ENCODE measurements around the gene RHOF. TPM values are rescaled to one million over a fixed set of nuclear protein-coding genes. Genes with fewer than 3 reads are reported as not detected.

Gene RHOF
- total RNA-seq, 6 experiments from 2014 or later: 3.7 to 16.2 (median 5.0) TPM

DNA sequence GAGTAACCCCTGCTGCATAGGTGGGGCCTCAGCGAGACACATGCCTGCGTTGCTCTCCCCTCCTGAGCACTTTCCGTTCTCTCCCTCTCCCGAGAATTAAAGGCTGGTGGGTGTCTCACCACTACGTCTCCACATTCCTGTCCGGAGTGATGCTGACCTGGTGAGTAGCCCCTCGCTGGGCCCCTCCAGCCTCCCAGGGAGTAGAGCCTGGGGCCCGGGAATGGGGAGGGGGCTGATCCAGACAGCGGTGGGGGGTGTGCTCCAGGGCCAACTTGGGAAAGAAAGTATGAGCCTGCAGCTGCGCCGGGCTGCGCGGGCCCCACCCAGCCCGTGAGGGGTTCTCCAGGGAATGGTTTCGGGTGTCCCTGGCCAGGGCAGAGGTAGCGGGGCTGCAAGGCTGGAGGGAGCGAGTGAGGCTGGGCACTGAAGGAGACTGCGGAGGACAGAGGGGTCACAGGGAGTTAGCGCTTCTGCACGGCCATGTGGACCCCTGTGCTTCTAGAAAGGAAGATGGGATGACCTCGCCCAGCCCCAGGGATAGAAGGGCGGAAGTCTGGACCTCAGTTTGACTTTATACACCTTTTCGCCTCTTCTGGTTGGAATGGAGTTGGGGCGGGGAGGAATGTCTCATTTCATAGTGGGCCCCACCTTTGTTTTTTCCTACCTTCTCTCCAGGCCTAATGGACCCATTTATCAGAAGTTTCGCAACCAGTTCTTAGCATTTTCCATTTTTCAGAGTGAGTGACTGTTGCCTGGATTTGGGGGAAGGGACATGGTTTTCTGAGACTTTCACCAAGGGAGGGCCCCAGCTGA lies 22.5 kb downstream of the RHOF start:
- intact Hi-C loops (cut with DNase I): loop anchor here (5.0 kb wide), 1 partner anchor 69 kb away; no protein-coding TSS in a partner anchor
- no peak for ATAC-seq
- H3K27me3 ChIP-seq: no peaks in the 10 kb centered on the region
- H3K36me3 ChIP-seq: no peaks in the 10 kb centered on the region
- H3K4me1 ChIP-seq: peaks cover 0 to 9% (median 4%) of the 10 kb centered on the region in 4 donors
- H3K27ac ChIP-seq: no peak overlapping the region
- TF ChIP-seq POLR2A (IDR thresholded peaks at IDR 0.05): no peak
- TF ChIP-seq CTCF (IDR thresholded peaks at IDR 0.05): no peak
- H3K9me3 ChIP-seq: no peaks in the 10 kb centered on the region
- 86% methylated on average over 8 of the region's 25 CpGs for WGBS (ENCODE audit: insufficient coverage, low coverage, low lambda C conversion rate, missing lambda C conversion rate)
- no peak overlapping the region for H3K4me3 ChIP-seq
- no peak for DNase-seq

- DNase-seq: no peak
- Histone ChIP-seq H3K4me3 (no peak overlapping the region), H3K36me3 (no peaks in the 10 kb centered on the region), H3K27ac (no peak overlapping the region), H3K27me3 (no peaks in the 10 kb centered on the region), H3K9me3 (no peaks in the 10 kb centered on the region), H3K4me1 (peaks cover 0 to 9% (median 4%) of the 10 kb centered on the region in 4 donors)
- 47% methylated on average over 2 of the region's 9 CpGs for WGBS (ENCODE audit: insufficient coverage, low coverage, low lambda C conversion rate, missing lambda C conversion rate)
- no peak for ATAC-seq
- intact Hi-C loops (cut with DNase I): loop anchor here (5.0 kb wide), 1 partner anchor 68 kb away; no protein-coding TSS in a partner anchor
- no peak for TF ChIP-seq POLR2A (IDR thresholded peaks at IDR 0.05)
- no peak for TF ChIP-seq CTCF (IDR thresholded peaks at IDR 0.05)
These were observed 23.1 kb downstream of the RHOF start for GRCh38 chr12:121770388-121770787.

- H3K4me3 ChIP-seq: no peak overlapping the region
- H3K4me1 ChIP-seq: peaks cover 0 to 9% (median 4%) of the 10 kb centered on the region in 4 donors
- no peaks in the 10 kb centered on the region for H3K27me3 ChIP-seq
- DNase-seq: peak in 2 of 3 donors; percentile 42 to 82
- no peaks in the 10 kb centered on the region for H3K36me3 ChIP-seq
- WGBS (ENCODE audit: insufficient coverage, low coverage, low lambda C conversion rate, missing lambda C conversion rate): 54% methylated on average over 3 of the region's 11 CpGs
- H3K9me3 ChIP-seq: no peaks in the 10 kb centered on the region
- ATAC-seq: peak in 3 of 4 donors; percentile 34 to 65 (median 56)
- no peak for TF ChIP-seq CTCF (IDR thresholded peaks at IDR 0.05)
- TF ChIP-seq POLR2A (IDR thresholded peaks at IDR 0.05): no peak
- no peak overlapping the region for H3K27ac ChIP-seq
- intact Hi-C loops (cut with DNase I): loop anchor here (5.0 kb wide), 1 partner anchor 68 kb away; no protein-coding TSS in a partner anchor
These were observed 23.6 kb downstream of the RHOF start for GRCh38 chr12:121769831-121770301.

DNA sequence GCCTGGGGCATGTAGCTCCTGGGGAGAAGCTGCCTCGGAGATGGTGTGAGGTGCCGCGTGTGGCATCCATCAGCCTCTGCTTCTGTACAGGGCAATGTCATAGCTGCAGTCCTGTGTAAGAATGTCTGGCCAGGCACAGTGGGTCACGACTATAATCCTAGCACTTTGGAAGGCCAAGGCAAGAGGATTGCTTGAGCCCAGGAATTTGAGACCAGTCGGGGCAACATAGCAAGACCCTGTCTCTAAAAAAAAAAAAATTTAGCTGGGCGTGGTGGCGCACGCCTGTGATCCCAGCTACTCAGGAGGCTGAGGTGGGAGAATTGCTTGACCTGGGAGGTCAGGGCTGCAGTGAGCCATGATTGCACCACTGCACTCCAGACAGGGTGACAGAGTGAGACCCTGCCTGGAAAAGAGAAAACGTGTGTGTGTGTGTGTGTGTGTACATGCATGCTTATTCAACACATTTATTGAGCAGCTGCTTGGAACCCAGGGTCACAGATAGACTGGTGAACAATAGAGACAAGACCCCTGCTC lies 24.1 kb downstream of the RHOF start:
- Histone ChIP-seq H3K27me3 (no peaks in the 10 kb centered on the region), H3K4me1 (peaks cover 0 to 9% (median 4%) of the 10 kb centered on the region in 4 donors), H3K36me3 (no peaks in the 10 kb centered on the region), H3K4me3 (no peak overlapping the region), H3K9me3 (no peaks in the 10 kb centered on the region), H3K27ac (no peak overlapping the region)
- DNase-seq (no peak), ATAC-seq (no peak)
- TF ChIP-seq CTCF (IDR thresholded peaks at IDR 0.05): no peak
- no peak for TF ChIP-seq POLR2A (IDR thresholded peaks at IDR 0.05)
- 90% methylated on average over 5 of the region's 9 CpGs for WGBS (ENCODE audit: insufficient coverage, low coverage, low lambda C conversion rate, missing lambda C conversion rate)
- intact Hi-C loops (cut with DNase I): no loop called here
